Kidney (tissue), 14 donors: ENCODE data around the gene AUTS2. TPM values are rescaled to one million over a fixed set of nuclear protein-coding genes. Genes with fewer than 3 reads are reported as not detected.

Experiments used
- DNase-seq, 5 donors: peaks; one replicate each; pipeline ENCODE4 v3.0.0-alpha.2; 2013 to 2020
- FAIRE-seq: peaks from 2 replicates; lab custom pipeline; 2012; peaks lifted over from hg19 to GRCh38; lab: Jason Lieb, UNC
- H3K27ac ChIP-seq, 2 donors: one replicate each; pipeline ENCODE4 v1.7.0; 2013; ENCODE audit warnings: low read depth in 2 of 2, low read length in 2 of 2, inconsistent platforms in 1 of 2
- H3K27me3 ChIP-seq: one replicate; pipeline ENCODE4 v1.7.1; 2013; ENCODE audit warnings: low read length, inconsistent platforms; ENCODE audit not compliant: control insufficient read depth, insufficient read depth
- H3K36me3 ChIP-seq, 3 donors: one replicate each; pipeline versions ENCODE4 v1.7.0 to v1.7.1; 2013; ENCODE audit warnings: low read length in 3 of 3, control low read depth in 1 of 3, inconsistent platforms in 1 of 3; ENCODE audit not compliant: insufficient read depth in 3 of 3, control insufficient read depth in 2 of 3
- H3K4me1 ChIP-seq, 3 donors: one replicate each; pipeline versions ENCODE4 v1.7.0 to v1.7.1; 2013; ENCODE audit warnings: low read length in 3 of 3, inconsistent platforms in 1 of 3, low read depth in 1 of 3; ENCODE audit not compliant: control insufficient read depth in 2 of 3, insufficient read depth in 2 of 3
- H3K4me3 ChIP-seq, 3 donors: one replicate each; pipeline versions ENCODE4 v1.7.0 to v1.8.1; 2013; ENCODE audit warnings: low read length in 3 of 3, control low read depth in 1 of 3, inconsistent platforms in 1 of 3
- H3K9ac ChIP-seq, 3 donors: one replicate each; pipeline versions ENCODE4 v1.7.0 to v1.7.1; 2013; ENCODE audit warnings: low read length in 3 of 3, control low read depth in 1 of 3, inconsistent platforms in 1 of 3
- H3K9me3 ChIP-seq, 3 donors: one replicate each; pipeline versions ENCODE4 v1.7.0 to v1.7.1; 2013; ENCODE audit warnings: low read length in 3 of 3, control low read depth in 1 of 3, inconsistent platforms in 1 of 3; ENCODE audit not compliant: control insufficient read depth in 2 of 3, insufficient read depth in 1 of 3
- CTCF ChIP-seq: IDR thresholded peaks from 3 replicates; pipeline ENCODE4 v1.5.1; 2012; ENCODE audit warnings: mild to moderate bottlenecking, moderate library complexity, borderline replicate concordance; ENCODE audit not compliant: insufficient read depth; ENCODE audit errors: extremely low read depth
- intact Hi-C: fragments of 100-400 bp; cut with DNase I; formaldehyde crosslinking; loops from one replicate; pipeline ENCODE4 v1.11.1; 2022
- polyA plus RNA-seq: library from polyadenylated mRNA; stranded (reverse); fragments of 350-450 nt; fragmentation: Illumina TruSeq; extraction: RNeasy Lipid Tissue Mini Kit (QIAGEN cat#74804); gene quantifications from one replicate; pipeline ENCODE4 v1.2.3, GENCODE V29; 2014; ENCODE audit warnings: low read depth, low replicate concordance; ENCODE audit not compliant: insufficient read depth
- total RNA-seq: library from RNA; stranded (reverse); fragmentation: NEBNext Ultra II Directional; extraction: Animal tissue kit (Norgen Biotek cat#: 25700); gene quantifications from one replicate; pipeline ENCODE4 v1.2.1, GENCODE V29; 2021
- donor health status: control.
- donor health status: control.
- donor health status: control.
- donor health status: control.
- donor health status: control.
- donor health status: DM: yes; HTN: yes; CAD: no.
- donor health status: Normal renal cell carcinoma (clear cell type).

AUTS2 gene
- total and polyA plus RNA-seq, 2 donors from 2014 or later, result 5.2 to 33.8 TPM

DNA sequence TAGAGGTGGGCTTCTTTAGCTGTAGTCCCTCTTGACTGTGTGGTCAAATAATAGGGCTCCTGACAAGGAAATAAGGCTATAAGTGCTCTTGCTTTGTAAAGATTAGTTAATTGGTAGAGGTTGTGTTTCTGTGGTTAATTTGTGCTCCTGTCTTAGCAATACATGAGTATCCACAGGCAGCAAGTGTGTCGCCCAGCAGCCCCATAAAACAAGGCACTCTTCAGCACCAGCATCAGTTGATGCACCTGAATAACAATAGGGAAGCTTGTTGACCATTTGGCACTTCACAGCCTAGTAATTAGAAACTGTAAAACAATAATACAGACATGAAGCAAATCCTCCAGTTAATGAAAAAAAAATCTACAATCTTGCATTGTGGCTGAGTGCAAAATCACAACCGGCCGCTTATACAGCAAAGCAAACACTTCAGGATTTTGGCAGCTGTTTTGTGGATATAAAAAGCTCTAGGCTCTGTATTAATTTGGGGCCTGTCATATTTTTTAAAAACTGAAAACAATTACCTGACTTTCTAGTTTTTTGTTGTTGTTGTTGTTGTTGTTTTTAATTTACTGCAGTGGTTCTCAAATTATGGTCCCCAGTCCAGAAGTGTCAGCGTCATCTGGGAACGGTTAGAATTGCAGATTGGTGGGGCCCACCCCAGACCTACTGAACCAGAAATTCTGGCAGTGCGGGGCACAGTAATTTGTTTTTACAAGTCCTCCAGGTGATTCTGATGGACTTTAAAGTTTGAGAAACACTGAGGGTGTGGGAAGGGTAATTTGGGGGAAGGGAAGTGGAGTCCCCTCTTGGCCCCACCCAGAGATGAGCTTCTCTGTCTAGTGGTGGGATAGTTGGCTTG, 56.8 kb downstream of the AUTS2 start:
- Histone ChIP-seq H3K9ac (no peak overlapping the region), H3K4me1 (no peaks in the 10 kb centered on the region), H3K36me3 (no peaks in the 10 kb centered on the region), H3K27ac (no peak overlapping the region), H3K9me3 (no peaks in the 10 kb centered on the region), H3K4me3 (no peak overlapping the region), H3K27me3 (no peaks in the 10 kb centered on the region)
- intact Hi-C loops, result no loop called here
- no peak for TF ChIP-seq CTCF
- FAIRE-seq (no peak), DNase-seq (no peak)

DNA sequence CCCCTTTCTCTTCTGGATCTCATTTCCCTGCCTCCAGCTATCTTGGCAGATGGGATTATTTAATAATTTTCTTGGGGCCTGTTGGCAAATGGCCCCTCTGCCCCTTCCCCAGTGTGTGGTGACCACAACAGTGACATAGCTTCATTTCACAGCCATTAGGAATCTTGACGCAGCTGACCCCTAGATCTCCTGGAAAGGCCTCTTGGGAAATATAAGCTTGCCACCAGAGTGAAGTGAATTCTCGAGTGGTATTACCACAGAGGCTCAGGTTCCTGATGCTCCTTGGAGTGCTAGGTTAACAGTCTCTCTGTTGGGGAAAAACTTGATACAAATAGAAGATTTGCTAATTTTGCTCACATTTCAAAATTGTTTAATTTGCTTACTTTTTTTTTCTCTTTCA, 57.8 kb downstream of the AUTS2 start:
- no peak for TF ChIP-seq CTCF
- H3K4me1 ChIP-seq, result no peaks in the 10 kb centered on the region
- H3K9me3 ChIP-seq, result no peaks in the 10 kb centered on the region
- intact Hi-C loops, result no loop called here
- H3K27ac ChIP-seq, result no peak overlapping the region
- no peaks in the 10 kb centered on the region for H3K36me3 ChIP-seq
- H3K4me3 ChIP-seq, result no peak overlapping the region
- no peak overlapping the region for H3K9ac ChIP-seq
- DNase-seq (no peak), FAIRE-seq (no peak)
- H3K27me3 ChIP-seq, result no peaks in the 10 kb centered on the region

GRCh38 chr7:69656890-69657289, 58.6 kb downstream of the AUTS2 start:
- Histone ChIP-seq H3K27ac (no peak overlapping the region), H3K9me3 (no peaks in the 10 kb centered on the region), H3K4me1 (no peaks in the 10 kb centered on the region), H3K36me3 (no peaks in the 10 kb centered on the region), H3K4me3 (no peak overlapping the region), H3K9ac (no peak overlapping the region), H3K27me3 (no peaks in the 10 kb centered on the region)
- intact Hi-C loops, result no loop called here
- FAIRE-seq, result no peak
- peak in 2 of 5 donors; percentile 52 to 69 for DNase-seq
- no peak for TF ChIP-seq CTCF
